ENCODE measurements around the gene ZBTB8B.
"Not testable (repeated sequence)": the region's sequence is repeated elsewhere in the genome, so short reads cannot be mapped to it uniquely, and the experiment has no call there.

The ZBTB8B gene

GRCh38 chr1:32470991-32471694 lies 6.3 kb downstream of the ZBTB8B start:
- DNase-seq: no peak

- no peak for DNase-seq
Measured at GRCh38 chr1:32471695-32472362, 7.0 kb downstream of the ZBTB8B start.

GRCh38 chr1:32472966-32473365 lies 8.1 kb downstream of the ZBTB8B start:
- DNase-seq: not testable (repeated sequence)

- DNase-seq: no peak
Measured at GRCh38 chr1:32474954-32475353, 10.1 kb downstream of the ZBTB8B start.

GRCh38 chr1:32480003-32480402 lies 15.1 kb downstream of the ZBTB8B start:
- DNase-seq: no peak

GRCh38 chr1:32480761-32481160 lies 15.9 kb downstream of the ZBTB8B start:
- no peak for DNase-seq

- not testable (repeated sequence) for DNase-seq
Measured at GRCh38 chr1:32481788-32482187, 16.9 kb downstream of the ZBTB8B start.

- no peak for DNase-seq
Measured at GRCh38 chr1:32485554-32486255, 20.8 kb downstream of the ZBTB8B start.

- peak; percentile 15 for DNase-seq
Measured at GRCh38 chr1:32486463-32487113, 21.7 kb downstream of the ZBTB8B start.

- DNase-seq: no peak
Measured at GRCh38 chr1:32487182-32487581, 22.3 kb downstream of the ZBTB8B start.

GRCh38 chr1:32489774-32490454 lies 25.0 kb downstream of the ZBTB8B start:
- DNase-seq: no peak

GRCh38 chr1:32491386-32491785 lies 26.5 kb downstream of the ZBTB8B start:
- no peak for DNase-seq

GRCh38 chr1:32494196-32494595 lies 29.3 kb downstream of the ZBTB8B start:
- DNase-seq: no peak

GRCh38 chr1:32494711-32495337 lies 30.0 kb downstream of the ZBTB8B start:
- no peak for DNase-seq

- DNase-seq: no peak
Measured at GRCh38 chr1:32496127-32496526, 31.3 kb downstream of the ZBTB8B start.

GRCh38 chr1:32498751-32499150 lies 33.9 kb downstream of the ZBTB8B start:
- DNase-seq: no peak

GRCh38 chr1:32500387-32501209 lies 35.7 kb downstream of the ZBTB8B start:
- DNase-seq: no peak

- no peak for DNase-seq
Measured at GRCh38 chr1:32501865-32502264, 37.0 kb downstream of the ZBTB8B start.

GRCh38 chr1:32503153-32503552 lies 38.3 kb downstream of the ZBTB8B start:
- no peak for DNase-seq

GRCh38 chr1:32507021-32507420 lies 42.1 kb downstream of the ZBTB8B start:
- no peak for DNase-seq

GRCh38 chr1:32508761-32509160 lies 43.9 kb downstream of the ZBTB8B start:
- no peak for DNase-seq
